ENCODE measurements around the gene NPAS2. TPM values are rescaled to one million over a fixed set of nuclear protein-coding genes. Genes with fewer than 3 reads are reported as not detected.

The NPAS2 gene
- total RNA-seq, 1 donor from 2014 or later = 72.6 TPM

GRCh38 chr2:100982431-100982861 is 162.5 kb downstream of the NPAS2 start:
- Histone ChIP-seq H3K9me3 (no peaks in the 10 kb centered on the region), H3K36me3 (peaks cover 3 to 12% of the 10 kb centered on the region in 2 donors), H3K27me3 (no peaks in the 10 kb centered on the region), H3K4me1 (peaks cover 5 to 24% of the 10 kb centered on the region in 2 donors), H3K4me3 (no peak overlapping the region), H3K27ac (peak overlapping the region in 1 of 2 donors; percentile 74)
- intact Hi-C loops (cut with DNase I) = no loop called here
- no peak for DNase-seq (ENCODE audit: low spot score in 2 of 2)
- no peak for TF ChIP-seq CTCF (IDR thresholded peaks at IDR 0.05)

GRCh38 chr2:100983201-100983600 is 163.3 kb downstream of the NPAS2 start:
- Histone ChIP-seq H3K4me3 (no peak overlapping the region), H3K4me1 (peaks cover 5 to 20% of the 10 kb centered on the region in 2 donors), H3K27me3 (no peaks in the 10 kb centered on the region), H3K27ac (peak overlapping the region; percentile 51 to 74), H3K9me3 (no peaks in the 10 kb centered on the region), H3K36me3 (peaks cover 3 to 15% of the 10 kb centered on the region in 2 donors)
- no peak for TF ChIP-seq CTCF (IDR thresholded peaks at IDR 0.05)
- intact Hi-C loops (cut with DNase I) = no loop called here
- DNase-seq (ENCODE audit: low spot score in 2 of 2) = no peak

- Histone ChIP-seq H3K4me3 (no peak overlapping the region), H3K27ac (peak overlapping the region; percentile 51 to 74), H3K27me3 (no peaks in the 10 kb centered on the region), H3K36me3 (peaks cover 3 to 16% of the 10 kb centered on the region in 2 donors), H3K9me3 (no peaks in the 10 kb centered on the region), H3K4me1 (peaks cover 5 to 19% of the 10 kb centered on the region in 2 donors)
- DNase-seq (ENCODE audit: low spot score in 2 of 2) = peak in 1 of 2 donors; percentile 33
- TF ChIP-seq CTCF (IDR thresholded peaks at IDR 0.05) = no peak
- intact Hi-C loops (cut with DNase I) = loop anchor here (2.0 kb wide), 2 partner anchors 25 to 165 kb away; no protein-coding TSS in a partner anchor
These were observed 163.9 kb downstream of the NPAS2 start for GRCh38 chr2:100983684-100984310.

GRCh38 chr2:100984892-100985307 is 165.0 kb downstream of the NPAS2 start:
- intact Hi-C loops (cut with DNase I) = loop anchor here (1.0 to 2.0 kb wide), 4 partner anchors 26 to 378 kb away; no protein-coding TSS in a partner anchor
- TF ChIP-seq CTCF (IDR thresholded peaks at IDR 0.05) = peak; percentile 88 to 95 (median 90)
- Histone ChIP-seq H3K4me1 (peaks cover 5 to 12% of the 10 kb centered on the region in 2 donors), H3K4me3 (no peak overlapping the region), H3K27ac (peak overlapping the region; percentile 51 to 74), H3K9me3 (no peaks in the 10 kb centered on the region), H3K27me3 (no peaks in the 10 kb centered on the region), H3K36me3 (peaks cover 3 to 16% of the 10 kb centered on the region in 2 donors)
- peak in 1 of 2 donors; percentile 84 for DNase-seq (ENCODE audit: low spot score in 2 of 2)

GRCh38 chr2:100986157-100986556 is 166.2 kb downstream of the NPAS2 start:
- intact Hi-C loops (cut with DNase I) = no loop called here
- Histone ChIP-seq H3K36me3 (peaks cover 3 to 20% of the 10 kb centered on the region in 2 donors), H3K4me3 (no peak overlapping the region), H3K4me1 (peaks cover 5 to 12% of the 10 kb centered on the region in 2 donors), H3K27me3 (no peaks in the 10 kb centered on the region), H3K27ac (no peak overlapping the region), H3K9me3 (no peaks in the 10 kb centered on the region)
- TF ChIP-seq CTCF (IDR thresholded peaks at IDR 0.05) = no peak
- DNase-seq (ENCODE audit: low spot score in 2 of 2) = peak in 1 of 2 donors; percentile 56

Measured in ascending aorta (tissue), 2 donors.